ENCODE measurements around the gene ARFGAP1. TPM values are rescaled to one million over a fixed set of nuclear protein-coding genes. Genes with fewer than 3 reads are reported as not detected.

Gene ARFGAP1
- total RNA-seq, 1 donor from 2014 or later, result 220 TPM

DNA sequence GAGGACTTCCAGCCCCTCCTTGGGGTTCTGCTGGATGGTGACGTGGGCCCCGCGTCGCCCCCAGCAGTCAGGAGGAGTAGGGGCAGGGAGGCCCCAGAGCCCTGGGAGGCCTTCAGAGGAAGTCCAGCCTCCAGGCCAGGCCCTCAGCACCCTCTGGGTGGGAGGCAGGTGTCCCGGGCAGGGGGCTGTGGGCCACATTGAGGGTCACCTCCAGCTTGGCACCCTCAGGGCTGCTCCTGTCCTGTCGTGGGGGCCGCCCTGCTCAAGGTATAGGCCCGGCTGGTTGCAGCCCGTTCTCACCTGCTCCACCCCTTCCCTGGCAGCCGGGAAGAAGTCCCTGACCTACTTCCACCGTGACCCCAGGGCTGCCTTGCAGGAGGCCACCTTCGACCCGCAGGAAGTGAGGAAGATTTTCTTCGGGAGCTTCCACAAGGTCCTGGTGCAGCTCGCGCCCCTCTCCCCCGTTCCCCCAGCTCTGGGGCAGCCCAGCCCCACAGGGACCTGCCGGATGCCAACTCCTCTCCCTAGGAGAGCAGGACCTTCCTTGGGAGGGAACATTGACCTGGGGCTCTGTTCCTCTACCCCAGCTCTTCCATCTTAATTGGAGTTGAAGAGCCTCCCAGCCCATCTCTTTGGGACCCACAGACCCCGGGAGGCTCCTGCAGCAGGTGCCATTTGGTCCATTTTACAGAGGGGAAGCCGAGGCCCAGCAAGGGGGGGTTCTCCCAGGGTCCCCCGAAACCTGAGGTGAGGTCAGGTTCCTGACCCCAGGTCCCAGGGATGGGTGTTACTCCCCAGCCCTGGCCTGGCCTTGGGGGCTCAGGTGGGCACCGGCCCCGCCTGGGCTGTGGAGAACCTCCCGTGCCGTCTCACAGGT, 46.8 kb downstream of the ARFGAP1 start:
- Histone ChIP-seq H3K4me1 (ENCODE audit: insufficient read depth, low read length) (no peaks in the 10 kb centered on the region), H4K20me1 (ENCODE audit: insufficient read depth, low read length) (no peaks in the 10 kb centered on the region), H3K9me3 (ENCODE audit: insufficient read depth, low read depth, low read length) (no peaks in the 10 kb centered on the region), H3K4me3 (ENCODE audit: insufficient read depth, low read depth, low read length) (no peak overlapping the region), H3K79me2 (ENCODE audit: insufficient read depth, low read length) (no peaks in the 10 kb centered on the region), H3K27ac (ENCODE audit: low read depth, low read length) (no peak overlapping the region), H3K4me2 (ENCODE audit: low read length) (no peak overlapping the region), H3K9ac (ENCODE audit: low read length) (no peak overlapping the region), H2AFZ (ENCODE audit: low read depth, low read length) (no peak overlapping the region), H3K27me3 (ENCODE audit: insufficient read depth, low read length) (peaks cover 16% of the 10 kb centered on the region), H3K36me3 (ENCODE audit: insufficient read depth, low read length) (no peaks in the 10 kb centered on the region)
- no peaks in the 10 kb centered on the region for H3K4me1 Mint-ChIP-seq (ENCODE audit: low read depth, unreplicated experiment)
- peaks cover 3% of the 10 kb centered on the region for H3K36me3 Mint-ChIP-seq (ENCODE audit: low read depth, unreplicated experiment)
- FAIRE-seq, result no peak
- TF ChIP-seq CTCF (IDR thresholded peaks at IDR 0.05; ENCODE audit: insufficient read depth, low read depth, low read length), result no peak
- no peak for TF ChIP-seq EZH2 (IDR thresholded peaks at IDR 0.05; ENCODE audit: insufficient read depth, low read length)
- no peak overlapping the region for H3K4me3 Mint-ChIP-seq (ENCODE audit: unreplicated experiment)
- peaks cover 3% of the 10 kb centered on the region for H3K9me3 Mint-ChIP-seq (ENCODE audit: unreplicated experiment)
- H3K27ac Mint-ChIP-seq (ENCODE audit: unreplicated experiment), result no peak overlapping the region
- H3K27me3 Mint-ChIP-seq (ENCODE audit: low read depth, unreplicated experiment), result peaks cover 24% of the 10 kb centered on the region
- DNase-seq (ENCODE audit: low read depth), result no peak

- peaks cover 24% of the 10 kb centered on the region for H3K27me3 Mint-ChIP-seq (ENCODE audit: low read depth, unreplicated experiment)
- Histone ChIP-seq H3K4me2 (ENCODE audit: low read length) (no peak overlapping the region), H2AFZ (ENCODE audit: low read depth, low read length) (no peak overlapping the region), H3K4me3 (ENCODE audit: insufficient read depth, low read depth, low read length) (no peak overlapping the region), H3K9ac (ENCODE audit: low read length) (no peak overlapping the region), H3K36me3 (ENCODE audit: insufficient read depth, low read length) (no peaks in the 10 kb centered on the region), H3K9me3 (ENCODE audit: insufficient read depth, low read depth, low read length) (no peaks in the 10 kb centered on the region), H3K79me2 (ENCODE audit: insufficient read depth, low read length) (no peaks in the 10 kb centered on the region), H3K27ac (ENCODE audit: low read depth, low read length) (no peak overlapping the region), H3K4me1 (ENCODE audit: insufficient read depth, low read length) (no peaks in the 10 kb centered on the region), H3K27me3 (ENCODE audit: insufficient read depth, low read length) (peaks cover 19% of the 10 kb centered on the region), H4K20me1 (ENCODE audit: insufficient read depth, low read length) (no peaks in the 10 kb centered on the region)
- H3K9me3 Mint-ChIP-seq (ENCODE audit: unreplicated experiment), result peaks cover 3% of the 10 kb centered on the region
- DNase-seq (ENCODE audit: low read depth) (no peak), FAIRE-seq (no peak)
- no peak for TF ChIP-seq CTCF (IDR thresholded peaks at IDR 0.05; ENCODE audit: insufficient read depth, low read depth, low read length)
- no peak for TF ChIP-seq EZH2 (IDR thresholded peaks at IDR 0.05; ENCODE audit: insufficient read depth, low read length)
- H3K4me1 Mint-ChIP-seq (ENCODE audit: low read depth, unreplicated experiment), result no peaks in the 10 kb centered on the region
- no peak overlapping the region for H3K27ac Mint-ChIP-seq (ENCODE audit: unreplicated experiment)
- H3K36me3 Mint-ChIP-seq (ENCODE audit: low read depth, unreplicated experiment), result peaks cover 3% of the 10 kb centered on the region
- no peak overlapping the region for H3K4me3 Mint-ChIP-seq (ENCODE audit: unreplicated experiment)
Observed at GRCh38 chr20:63320041-63320511, 47.5 kb downstream of the ARFGAP1 start.
